ENCODE data around the gene NOP14.

NOP14 gene

GRCh38 chr4:2937146-2937857, 25.9 kb downstream of the NOP14 start (continued):
- no peak for TF ChIP-seq ZNF837 (tag by site-specific recombination; IDR thresholded peaks at IDR 0.05)
- no peak for TF ChIP-seq ZNF843 (tag by site-specific recombination; IDR thresholded peaks at IDR 0.05)
- no peak for TF ChIP-seq ZNF473 (tag by site-specific recombination; IDR thresholded peaks at IDR 0.05)
- TF ChIP-seq ZNF629 (tag by site-specific recombination; IDR thresholded peaks at IDR 0.05) = peak; percentile 11; the same call in 1 of the 2 replicates
- TF ChIP-seq SP2 (tag by site-specific recombination; IDR thresholded peaks at IDR 0.05) = no peak
- TF ChIP-seq ZNF48 (tag by site-specific recombination; IDR thresholded peaks at IDR 0.05) = no peak
- TF ChIP-seq, protein P1, sequence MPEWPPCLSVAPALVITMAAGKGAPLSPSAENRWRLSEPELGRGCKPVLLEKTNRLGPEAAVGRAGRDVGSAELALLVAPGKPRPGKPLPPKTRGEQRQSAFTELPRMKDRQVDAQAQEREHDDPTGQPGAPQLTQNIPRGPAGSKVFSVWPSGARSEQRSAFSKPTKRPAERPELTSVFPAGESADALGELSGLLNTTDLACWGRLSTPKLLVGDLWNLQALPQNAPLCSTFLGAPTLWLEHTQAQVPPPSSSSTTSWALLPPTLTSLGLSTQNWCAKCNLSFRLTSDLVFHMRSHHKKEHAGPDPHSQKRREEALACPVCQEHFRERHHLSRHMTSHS (tag by site-specific recombination; IDR thresholded peaks at IDR 0.05) = no peak
- TF ChIP-seq ZBTB17 (tag by site-specific recombination; IDR thresholded peaks at IDR 0.05) = peak; percentile 17; the same call in 1 of the 2 replicates
- TF ChIP-seq ZSCAN30 (tag by site-specific recombination; IDR thresholded peaks at IDR 0.05) = no peak
- no peak for TF ChIP-seq ZNF510 (tag by site-specific recombination; IDR thresholded peaks at IDR 0.05; ENCODE audit: insufficient replicate concordance)
- peak; percentile 48; the same call in 1 of the 2 replicates for TF ChIP-seq ZNF600 (tag by site-specific recombination; IDR thresholded peaks at IDR 0.05)
- no peak for TF ChIP-seq HOXC10 (CRISPR knock-in tag; IDR thresholded peaks at IDR 0.05)
- TF ChIP-seq HOXA7 (CRISPR knock-in tag; IDR thresholded peaks at IDR 0.05; ENCODE audit: borderline replicate concordance) = no peak
- no peak for TF ChIP-seq ZNF121 (tag by site-specific recombination; IDR thresholded peaks at IDR 0.05)
- TF ChIP-seq WT1 (tag by site-specific recombination; IDR thresholded peaks at IDR 0.05) = no peak
- TF ChIP-seq ZNF239 (tag by site-specific recombination; IDR thresholded peaks at IDR 0.05) = no peak
- TF ChIP-seq, protein P2, sequence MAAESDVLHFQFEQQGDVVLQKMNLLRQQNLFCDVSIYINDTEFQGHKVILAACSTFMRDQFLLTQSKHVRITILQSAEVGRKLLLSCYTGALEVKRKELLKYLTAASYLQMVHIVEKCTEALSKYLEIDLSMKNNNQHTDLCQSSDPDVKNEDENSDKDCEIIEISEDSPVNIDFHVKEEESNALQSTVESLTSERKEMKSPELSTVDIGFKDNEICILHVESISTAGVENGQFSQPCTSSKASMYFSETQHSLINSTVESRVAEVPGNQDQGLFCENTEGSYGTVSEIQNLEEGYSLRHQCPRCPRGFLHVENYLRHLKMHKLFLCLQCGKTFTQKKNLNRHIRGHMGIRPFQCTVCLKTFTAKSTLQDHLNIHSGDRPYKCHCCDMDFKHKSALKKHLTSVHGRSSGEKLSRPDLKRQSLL (tag by site-specific recombination; IDR thresholded peaks at IDR 0.05) = no peak
- TF ChIP-seq ZNF416 (tag by site-specific recombination; IDR thresholded peaks at IDR 0.05) = no peak
- TF ChIP-seq ZNF785 (tag by site-specific recombination; IDR thresholded peaks at IDR 0.05) = no peak
- TF ChIP-seq ZFP41 (tag by site-specific recombination; IDR thresholded peaks at IDR 0.05; ENCODE audit: borderline replicate concordance) = no peak
- no peak for TF ChIP-seq TRIM28 (IDR thresholded peaks at IDR 0.05; ENCODE audit: borderline replicate concordance, low read length)
- no peak for TF ChIP-seq ZBTB8A (tag by site-specific recombination; IDR thresholded peaks at IDR 0.05)
- TF ChIP-seq ZNF449 (tag by site-specific recombination; IDR thresholded peaks at IDR 0.05) = peak; percentile 17; the same call in 1 of the 2 replicates
- no peak for TF ChIP-seq ZSCAN16 (tag by site-specific recombination; IDR thresholded peaks at IDR 0.05)
- TF ChIP-seq ZNF623 (tag by site-specific recombination; IDR thresholded peaks at IDR 0.05) = no peak
- TF ChIP-seq ZNF768 (tag by site-specific recombination; IDR thresholded peaks at IDR 0.05) = no peak
- TF ChIP-seq GLI4 (tag by site-specific recombination; IDR thresholded peaks at IDR 0.05) = no peak
- TF ChIP-seq ZNF555 (tag by site-specific recombination; conservative IDR thresholded peaks at IDR 0.05) = no peak
- no peak for TF ChIP-seq ZNF23 (tag by site-specific recombination; IDR thresholded peaks at IDR 0.05; ENCODE audit: borderline replicate concordance)
- TF ChIP-seq, protein P3, sequence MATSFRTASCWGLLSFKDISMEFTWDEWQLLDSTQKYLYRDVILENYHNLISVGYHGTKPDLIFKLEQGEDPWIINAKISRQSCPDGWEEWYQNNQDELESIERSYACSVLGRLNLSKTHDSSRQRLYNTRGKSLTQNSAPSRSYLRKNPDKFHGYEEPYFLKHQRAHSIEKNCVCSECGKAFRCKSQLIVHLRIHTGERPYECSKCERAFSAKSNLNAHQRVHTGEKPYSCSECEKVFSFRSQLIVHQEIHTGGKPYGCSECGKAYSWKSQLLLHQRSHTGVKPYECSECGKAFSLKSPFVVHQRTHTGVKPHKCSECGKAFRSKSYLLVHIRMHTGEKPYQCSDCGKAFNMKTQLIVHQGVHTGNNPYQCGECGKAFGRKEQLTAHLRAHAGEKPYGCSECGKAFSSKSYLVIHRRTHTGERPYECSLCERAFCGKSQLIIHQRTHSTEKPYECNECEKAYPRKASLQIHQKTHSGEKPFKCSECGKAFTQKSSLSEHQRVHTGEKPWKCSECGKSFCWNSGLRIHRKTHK (tag by site-specific recombination; IDR thresholded peaks at IDR 0.05) = no peak
- no peak for TF ChIP-seq ZNF514 (tag by site-specific recombination; IDR thresholded peaks at IDR 0.05)
- TF ChIP-seq ZNF518A (tag by site-specific recombination; conservative IDR thresholded peaks at IDR 0.05; ENCODE audit: low read depth) = no peak

Measured in HEK293 (cell line).